GM12878 (cell line): ENCODE results near the gene HNRNPH3. TPM values are rescaled to one million over a fixed set of nuclear protein-coding genes. Genes with fewer than 3 reads are reported as not detected.

Source experiments
- BHLHE40 ChIP-seq, 2 experiments: fragments of 450-650 bp in 1 of 2; IDR thresholded peaks; 2 replicates each; pipeline ENCODE4 v1.6.1; 2011 to 2017; ENCODE audit warnings: low read depth in 2 of 2, borderline replicate concordance in 1 of 2, improper control_type of control experiment in 1 of 2, low read length in 1 of 2, mild to moderate bottlenecking in 1 of 2
- CBX5 ChIP-seq: sonication (generic); IDR thresholded peaks from 2 replicates; pipeline ENCODE4 v1.6.1; 2016; ENCODE audit warnings: low read depth, moderate library complexity, mild to moderate bottlenecking, inconsistent platforms
- CEBPB ChIP-seq, 2 experiments: fragments of 150-350 bp in 1 of 2; IDR thresholded peaks; 2 replicates each; pipeline ENCODE4 v1.6.1; 2012 to 2014; ENCODE audit warnings: low read depth in 2 of 2, low read length in 2 of 2, borderline replicate concordance in 1 of 2, inconsistent platforms in 1 of 2
- HDAC2 ChIP-seq: fragments of 200-600 bp; sonication (generic); IDR thresholded peaks from 2 replicates; pipeline ENCODE4 v1.6.1; 2017
- JUND ChIP-seq: IDR thresholded peaks from 2 replicates; pipeline ENCODE4 v1.6.1; 2012; ENCODE audit warnings: low read depth, mild to moderate bottlenecking, low read length, improper control_type of control experiment, moderate library complexity
- KAT2A ChIP-seq: conservative IDR thresholded peaks from 2 replicates; pipeline ENCODE4 v1.6.1; 2011; ENCODE audit warnings: low read depth, low read length; ENCODE audit not compliant: control insufficient read depth
- KDM1A ChIP-seq: fragments of 200-600 bp; sonication (generic); IDR thresholded peaks from 2 replicates; pipeline ENCODE4 v1.6.1; 2016; ENCODE audit warnings: borderline replicate concordance
- NFIC ChIP-seq: IDR thresholded peaks from 2 replicates; pipeline ENCODE4 v1.6.1; 2012; ENCODE audit warnings: low read depth, mild to moderate bottlenecking, inconsistent platforms, low read length, moderate library complexity
- PAX8 ChIP-seq: fragments of 450-650 bp; IDR thresholded peaks from 2 replicates; pipeline ENCODE4 v1.6.1; 2017; ENCODE audit warnings: mild to moderate bottlenecking, moderate library complexity
- POLR2AphosphoS5 ChIP-seq: IDR thresholded peaks from 2 replicates; pipeline ENCODE4 v1.6.1; 2011; ENCODE audit warnings: mild to moderate bottlenecking, low read length, inconsistent platforms
- POU2F2 ChIP-seq: IDR thresholded peaks from 3 replicates; pipeline ENCODE4 v1.6.1; 2011; ENCODE audit warnings: low read depth, mild to moderate bottlenecking, low read length, borderline replicate concordance
- SRF ChIP-seq, 2 experiments: IDR thresholded peaks; 2 replicates each; pipeline ENCODE4 v1.6.1; 2011; ENCODE audit warnings: low read depth in 2 of 2, low read length in 2 of 2, mild to moderate bottlenecking in 1 of 2, moderate library complexity in 1 of 2
- TARDBP ChIP-seq: IDR thresholded peaks from 2 replicates; pipeline ENCODE4 v1.6.1; 2016; ENCODE audit warnings: borderline replicate concordance
- ZSCAN29 ChIP-seq: fragments of 450-650 bp; IDR thresholded peaks from 2 replicates; pipeline ENCODE4 v1.6.1; 2017; ENCODE audit warnings: mild to moderate bottlenecking, moderate library complexity
- polyA plus RNA-seq, 11 experiments: library from polyadenylated mRNA; depleted of rRNA in 4 of 11; unstranded in 6 of 11; stranded (reverse) in 5 of 11; fragments of >200 nt; fragmentation: Nextera tagmentation in 4 of 11; fragmentation: Illumina TruSeq in 1 of 11; extraction: Ambion mirVana in 4 of 11; extraction: Trizol in 1 of 11; gene quantifications; 1 replicate in 1 of 11; 2 replicates in 10 of 11; pipeline versions ENCODE4 v1.2.1 to v1.2.3, GENCODE V29; 2011 to 2016; ENCODE audit warnings: inconsistent platforms in 2 of 11, missing spikeins in 2 of 11, low read depth in 1 of 11
- total RNA-seq, 4 experiments: library from RNA; depleted of rRNA in 3 of 4; stranded (reverse); fragments of >200 nt in 3 of 4; fragmentation: Illumina TruSeq in 1 of 4; extraction: Trizol in 1 of 4; gene quantifications; 2 replicates each; pipeline versions ENCODE4 v1.2.1 to v1.2.3, GENCODE V29; 2013 to 2021
- TF ChIP-seq, protein P1 (sequence below): fragments of 450-650 bp; IDR thresholded peaks from 2 replicates; pipeline ENCODE4 v1.6.1; 2017; ENCODE audit warnings: antibody characterized with exemption, mild to moderate bottlenecking, moderate library complexity
- TF ChIP-seq, protein P2 (sequence below): IDR thresholded peaks from 2 replicates; pipeline ENCODE4 v1.6.1; 2011; ENCODE audit warnings: low read depth, mild to moderate bottlenecking, low read length, moderate library complexity, borderline replicate concordance; ENCODE audit errors: extremely low read depth
- TF ChIP-seq, protein P3 (sequence below): fragments of 450-650 bp; formaldehyde crosslinking; IDR thresholded peaks from 2 replicates; pipeline ENCODE4 v1.4.0; 2020; ENCODE audit warnings: mild to moderate bottlenecking, moderate library complexity
- TF ChIP-seq, protein P4 (sequence below): fragments of 450-650 bp; formaldehyde crosslinking; IDR thresholded peaks from 2 replicates; pipeline ENCODE4 v1.4.0; 2022; ENCODE audit warnings: mild to moderate bottlenecking, moderate library complexity

The HNRNPH3 gene
- total and polyA plus RNA-seq, 10 of the 15 experiments (the other 5 are each of a cell fraction or from before 2014, with no cell fraction given) = 20.1 to 292 (median 121) TPM

DNA sequence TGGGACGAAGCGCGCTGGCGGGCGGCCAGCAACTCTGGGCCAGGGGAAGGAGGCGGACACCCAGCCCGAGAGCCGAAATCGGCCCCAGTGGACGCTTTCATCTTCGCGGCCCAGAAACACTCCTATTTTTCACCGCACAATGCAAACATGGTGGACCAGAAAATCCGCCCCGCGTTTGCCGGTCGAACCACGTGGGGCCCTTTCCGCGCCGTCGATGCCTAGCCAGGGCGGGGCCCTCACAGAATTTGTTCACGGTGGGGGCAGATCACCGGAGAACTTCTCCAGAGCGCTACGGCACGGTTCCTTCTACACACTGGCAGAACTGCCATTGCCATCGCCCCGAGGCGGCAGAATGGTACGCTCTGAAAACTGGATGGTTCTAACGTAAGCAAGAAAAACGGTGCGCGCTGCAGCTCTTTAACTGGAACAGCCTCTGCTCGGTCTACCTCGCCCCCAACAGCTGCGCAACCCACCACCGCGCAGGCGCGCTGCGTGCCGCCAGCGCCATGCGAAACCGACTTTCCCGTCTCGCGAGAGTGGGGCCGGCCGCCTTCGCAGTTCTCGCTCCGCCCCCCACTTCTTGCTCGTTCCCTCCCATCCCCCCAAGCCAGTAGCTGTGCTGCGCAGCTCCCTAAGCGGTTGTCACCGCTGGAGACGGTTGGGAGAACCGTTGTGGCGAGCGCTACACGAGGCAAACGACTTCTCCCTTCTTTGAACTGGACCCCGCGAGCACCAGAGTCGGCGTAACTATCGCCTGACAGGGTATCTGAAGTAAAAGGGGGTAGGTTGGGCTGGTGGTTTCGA lies at the start of gene HNRNPH3 (continued):
- no peak for TF ChIP-seq KAT2A
- TF ChIP-seq, protein P1, sequence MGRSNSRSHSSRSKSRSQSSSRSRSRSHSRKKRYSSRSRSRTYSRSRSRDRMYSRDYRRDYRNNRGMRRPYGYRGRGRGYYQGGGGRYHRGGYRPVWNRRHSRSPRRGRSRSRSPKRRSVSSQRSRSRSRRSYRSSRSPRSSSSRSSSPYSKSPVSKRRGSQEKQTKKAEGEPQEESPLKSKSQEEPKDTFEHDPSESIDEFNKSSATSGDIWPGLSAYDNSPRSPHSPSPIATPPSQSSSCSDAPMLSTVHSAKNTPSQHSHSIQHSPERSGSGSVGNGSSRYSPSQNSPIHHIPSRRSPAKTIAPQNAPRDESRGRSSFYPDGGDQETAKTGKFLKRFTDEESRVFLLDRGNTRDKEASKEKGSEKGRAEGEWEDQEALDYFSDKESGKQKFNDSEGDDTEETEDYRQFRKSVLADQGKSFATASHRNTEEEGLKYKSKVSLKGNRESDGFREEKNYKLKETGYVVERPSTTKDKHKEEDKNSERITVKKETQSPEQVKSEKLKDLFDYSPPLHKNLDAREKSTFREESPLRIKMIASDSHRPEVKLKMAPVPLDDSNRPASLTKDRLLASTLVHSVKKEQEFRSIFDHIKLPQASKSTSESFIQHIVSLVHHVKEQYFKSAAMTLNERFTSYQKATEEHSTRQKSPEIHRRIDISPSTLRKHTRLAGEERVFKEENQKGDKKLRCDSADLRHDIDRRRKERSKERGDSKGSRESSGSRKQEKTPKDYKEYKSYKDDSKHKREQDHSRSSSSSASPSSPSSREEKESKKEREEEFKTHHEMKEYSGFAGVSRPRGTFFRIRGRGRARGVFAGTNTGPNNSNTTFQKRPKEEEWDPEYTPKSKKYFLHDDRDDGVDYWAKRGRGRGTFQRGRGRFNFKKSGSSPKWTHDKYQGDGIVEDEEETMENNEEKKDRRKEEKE = no peak; the same call in 1 of the 2 replicates
- peak; percentile 90 for TF ChIP-seq TARDBP
- TF ChIP-seq POU2F2 = peak; percentile 96; the same call in 2 of the 3 replicates
- no peak for TF ChIP-seq PAX8
- peak; percentile 66; the same call in 1 of the 2 replicates for TF ChIP-seq JUND
- TF ChIP-seq, protein P2, sequence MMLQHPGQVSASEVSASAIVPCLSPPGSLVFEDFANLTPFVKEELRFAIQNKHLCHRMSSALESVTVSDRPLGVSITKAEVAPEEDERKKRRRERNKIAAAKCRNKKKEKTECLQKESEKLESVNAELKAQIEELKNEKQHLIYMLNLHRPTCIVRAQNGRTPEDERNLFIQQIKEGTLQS = no peak
- peak; percentile 36 for TF ChIP-seq CBX5
- TF ChIP-seq HDAC2 = 0 out of 2 replicates have a peak, but pooled peaks have one; percentile 59
- TF ChIP-seq CEBPB (IDR thresholded peaks at IDR 0.05; ENCODE audit: borderline replicate concordance in 1 of 2, low read depth in 2 of 2, low read length in 2 of 2) = no peak
- peak; percentile 6; the same call in 1 of the 2 replicates for TF ChIP-seq NFIC
- peak; percentile 99 for TF ChIP-seq POLR2AphosphoS5
- TF ChIP-seq SRF (IDR thresholded peaks at IDR 0.05; ENCODE audit: low read depth in 2 of 2, low read length in 2 of 2) = 0 out of 4 replicates have a peak, but pooled peaks of 1 of the 2 experiments have one; percentile 29
- TF ChIP-seq BHLHE40 (IDR thresholded peaks at IDR 0.05; ENCODE audit: borderline replicate concordance in 1 of 2, low read depth in 2 of 2, low read length in 1 of 2) = peak; percentile 58 to 79; a peak in 3 of 4 replicates
- TF ChIP-seq KDM1A = no peak
- TF ChIP-seq, protein P3, sequence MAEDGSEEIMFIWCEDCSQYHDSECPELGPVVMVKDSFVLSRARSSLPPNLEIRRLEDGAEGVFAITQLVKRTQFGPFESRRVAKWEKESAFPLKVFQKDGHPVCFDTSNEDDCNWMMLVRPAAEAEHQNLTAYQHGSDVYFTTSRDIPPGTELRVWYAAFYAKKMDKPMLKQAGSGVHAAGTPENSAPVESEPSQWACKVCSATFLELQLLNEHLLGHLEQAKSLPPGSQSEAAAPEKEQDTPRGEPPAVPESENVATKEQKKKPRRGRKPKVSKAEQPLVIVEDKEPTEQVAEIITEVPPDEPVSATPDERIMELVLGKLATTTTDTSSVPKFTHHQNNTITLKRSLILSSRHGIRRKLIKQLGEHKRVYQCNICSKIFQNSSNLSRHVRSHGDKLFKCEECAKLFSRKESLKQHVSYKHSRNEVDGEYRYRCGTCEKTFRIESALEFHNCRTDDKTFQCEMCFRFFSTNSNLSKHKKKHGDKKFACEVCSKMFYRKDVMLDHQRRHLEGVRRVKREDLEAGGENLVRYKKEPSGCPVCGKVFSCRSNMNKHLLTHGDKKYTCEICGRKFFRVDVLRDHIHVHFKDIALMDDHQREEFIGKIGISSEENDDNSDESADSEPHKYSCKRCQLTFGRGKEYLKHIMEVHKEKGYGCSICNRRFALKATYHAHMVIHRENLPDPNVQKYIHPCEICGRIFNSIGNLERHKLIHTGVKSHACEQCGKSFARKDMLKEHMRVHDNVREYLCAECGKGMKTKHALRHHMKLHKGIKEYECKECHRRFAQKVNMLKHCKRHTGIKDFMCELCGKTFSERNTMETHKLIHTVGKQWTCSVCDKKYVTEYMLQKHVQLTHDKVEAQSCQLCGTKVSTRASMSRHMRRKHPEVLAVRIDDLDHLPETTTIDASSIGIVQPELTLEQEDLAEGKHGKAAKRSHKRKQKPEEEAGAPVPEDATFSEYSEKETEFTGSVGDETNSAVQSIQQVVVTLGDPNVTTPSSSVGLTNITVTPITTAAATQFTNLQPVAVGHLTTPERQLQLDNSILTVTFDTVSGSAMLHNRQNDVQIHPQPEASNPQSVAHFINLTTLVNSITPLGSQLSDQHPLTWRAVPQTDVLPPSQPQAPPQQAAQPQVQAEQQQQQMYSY (CRISPR knock-in tag) = no peak
- TF ChIP-seq, protein P4, sequence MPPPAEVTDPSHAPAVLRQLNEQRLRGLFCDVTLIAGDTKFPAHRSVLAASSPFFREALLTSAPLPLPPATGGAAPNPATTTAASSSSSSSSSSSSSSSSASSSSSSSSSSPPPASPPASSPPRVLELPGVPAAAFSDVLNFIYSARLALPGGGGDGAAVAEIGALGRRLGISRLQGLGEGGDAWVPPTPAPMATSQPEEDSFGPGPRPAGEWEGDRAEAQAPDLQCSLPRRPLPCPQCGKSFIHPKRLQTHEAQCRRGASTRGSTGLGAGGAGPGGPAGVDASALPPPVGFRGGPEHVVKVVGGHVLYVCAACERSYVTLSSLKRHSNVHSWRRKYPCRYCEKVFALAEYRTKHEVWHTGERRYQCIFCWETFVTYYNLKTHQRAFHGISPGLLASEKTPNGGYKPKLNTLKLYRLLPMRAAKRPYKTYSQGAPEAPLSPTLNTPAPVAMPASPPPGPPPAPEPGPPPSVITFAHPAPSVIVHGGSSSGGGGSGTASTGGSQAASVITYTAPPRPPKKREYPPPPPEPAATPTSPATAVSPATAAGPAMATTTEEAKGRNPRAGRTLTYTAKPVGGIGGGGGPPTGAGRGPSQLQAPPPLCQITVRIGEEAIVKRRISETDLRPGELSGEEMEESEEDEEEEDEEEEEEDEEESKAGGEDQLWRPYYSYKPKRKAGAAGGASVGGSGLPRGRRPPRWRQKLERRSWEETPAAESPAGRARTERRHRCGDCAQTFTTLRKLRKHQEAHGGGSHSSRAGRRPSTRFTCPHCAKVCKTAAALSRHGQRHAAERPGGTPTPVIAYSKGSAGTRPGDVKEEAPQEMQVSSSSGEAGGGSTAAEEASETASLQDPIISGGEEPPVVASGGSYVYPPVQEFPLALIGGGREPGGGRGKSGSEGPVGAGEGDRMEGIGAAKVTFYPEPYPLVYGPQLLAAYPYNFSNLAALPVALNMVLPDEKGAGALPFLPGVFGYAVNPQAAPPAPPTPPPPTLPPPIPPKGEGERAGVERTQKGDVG = 0 out of 2 replicates have a peak, but pooled peaks have one; percentile 8
- TF ChIP-seq ZSCAN29 = peak; percentile 36; the same call in 1 of the 2 replicates
